NOMO-1 (cell line): ENCODE measurements around the gene LMTK3.

Source experiments
- DNase-seq, 2 experiments: peaks; one replicate each; lab custom pipeline; 2025; ENCODE audit not compliant: unreplicated experiment in 2 of 2; lab: John Stamatoyannopoulos, UW

LMTK3 gene

GRCh38 chr19:48477067-48477685 lies 34.5 kb downstream of the LMTK3 start:
- no peak for DNase-seq

GRCh38 chr19:48476176-48476575 lies 35.5 kb downstream of the LMTK3 start:
- no peak for DNase-seq

- no peak for DNase-seq
Measured at GRCh38 chr19:48475369-48476068, 36.1 kb downstream of the LMTK3 start.

GRCh38 chr19:48474084-48474592 lies 37.5 kb downstream of the LMTK3 start:
- no peak for DNase-seq

- no peak for DNase-seq
Measured at GRCh38 chr19:48473161-48473966, 38.3 kb downstream of the LMTK3 start.

GRCh38 chr19:48471836-48472235 lies 39.8 kb downstream of the LMTK3 start:
- no peak for DNase-seq

GRCh38 chr19:48470856-48471255 lies 40.8 kb downstream of the LMTK3 start:
- DNase-seq, result no peak

GRCh38 chr19:48469934-48470680 lies 41.5 kb downstream of the LMTK3 start:
- no peak for DNase-seq

- DNase-seq, result peak in 1 of 2 experiments; percentile 59
Measured at GRCh38 chr19:48469289-48469881, 42.2 kb downstream of the LMTK3 start, which contains the start of gene CYTH2. TSS of gene CYTH2 (plus strand) at chr19:48469369. CDS start at chr19:48469508, 139 bp downstream.

GRCh38 chr19:48468772-48469288 lies 42.8 kb downstream of the LMTK3 start:
- peak; percentile 100 for DNase-seq

- DNase-seq, result no peak
Measured at GRCh38 chr19:48466561-48467325, 44.9 kb downstream of the LMTK3 start.

GRCh38 chr19:48465215-48465614 lies 46.4 kb downstream of the LMTK3 start:
- no peak for DNase-seq

GRCh38 chr19:48461982-48462655 lies 49.5 kb downstream of the LMTK3 start:
- DNase-seq, result no peak

GRCh38 chr19:48461651-48461981 lies 50.0 kb downstream of the LMTK3 start:
- DNase-seq, result no peak

GRCh38 chr19:48458016-48458415 lies 53.6 kb downstream of the LMTK3 start:
- no peak for DNase-seq

- no peak for DNase-seq
Measured at GRCh38 chr19:48456864-48457263, 54.8 kb downstream of the LMTK3 start.

GRCh38 chr19:48455908-48456562 lies 55.6 kb downstream of the LMTK3 start:
- no peak for DNase-seq

GRCh38 chr19:48455171-48455907 lies 56.3 kb downstream of the LMTK3 start, which contains the start of gene KCNJ14:
TSS of gene KCNJ14 (plus strand) at chr19:48455574. CDS start at chr19:48461725, 6,151 bp downstream.
- DNase-seq, result no peak
